Measurements from ENCODE around the gene TMEM25. TPM values are rescaled to one million over a fixed set of nuclear protein-coding genes. Genes with fewer than 3 reads are reported as not detected.
"Not testable (repeated sequence)": the region's sequence is repeated elsewhere in the genome, so short reads cannot be mapped to it uniquely, and the experiment has no call there.

TMEM25 gene
- total RNA-seq, 1 donor from 2014 or later: 16.1 TPM

- peaks cover 6% of the 10 kb centered on the region for H3K27me3 Mint-ChIP-seq (ENCODE audit: unreplicated experiment)
- no peak overlapping the region for H3K27ac Mint-ChIP-seq (ENCODE audit: unreplicated experiment)
- H3K4me1 Mint-ChIP-seq (ENCODE audit: unreplicated experiment): peaks cover 21% of the 10 kb centered on the region
- DNase-seq (ENCODE audit: low spot score): no peak
- peaks cover 4% of the 10 kb centered on the region for H3K36me3 Mint-ChIP-seq (ENCODE audit: low read depth, unreplicated experiment)
- no peak overlapping the region for H3K4me3 Mint-ChIP-seq (ENCODE audit: unreplicated experiment)
- TF ChIP-seq, protein P1, sequence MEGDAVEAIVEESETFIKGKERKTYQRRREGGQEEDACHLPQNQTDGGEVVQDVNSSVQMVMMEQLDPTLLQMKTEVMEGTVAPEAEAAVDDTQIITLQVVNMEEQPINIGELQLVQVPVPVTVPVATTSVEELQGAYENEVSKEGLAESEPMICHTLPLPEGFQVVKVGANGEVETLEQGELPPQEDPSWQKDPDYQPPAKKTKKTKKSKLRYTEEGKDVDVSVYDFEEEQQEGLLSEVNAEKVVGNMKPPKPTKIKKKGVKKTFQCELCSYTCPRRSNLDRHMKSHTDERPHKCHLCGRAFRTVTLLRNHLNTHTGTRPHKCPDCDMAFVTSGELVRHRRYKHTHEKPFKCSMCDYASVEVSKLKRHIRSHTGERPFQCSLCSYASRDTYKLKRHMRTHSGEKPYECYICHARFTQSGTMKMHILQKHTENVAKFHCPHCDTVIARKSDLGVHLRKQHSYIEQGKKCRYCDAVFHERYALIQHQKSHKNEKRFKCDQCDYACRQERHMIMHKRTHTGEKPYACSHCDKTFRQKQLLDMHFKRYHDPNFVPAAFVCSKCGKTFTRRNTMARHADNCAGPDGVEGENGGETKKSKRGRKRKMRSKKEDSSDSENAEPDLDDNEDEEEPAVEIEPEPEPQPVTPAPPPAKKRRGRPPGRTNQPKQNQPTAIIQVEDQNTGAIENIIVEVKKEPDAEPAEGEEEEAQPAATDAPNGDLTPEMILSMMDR (IDR thresholded peaks at IDR 0.05; ENCODE audit: unreplicated experiment): no peak
- H3K9me3 Mint-ChIP-seq (ENCODE audit: unreplicated experiment): no peaks in the 10 kb centered on the region
These were observed 43.6 kb downstream of the TMEM25 start for GRCh38 chr11:118574636-118575035.

- H3K4me3 Mint-ChIP-seq (ENCODE audit: unreplicated experiment); H3K27ac Mint-ChIP-seq (ENCODE audit: unreplicated experiment); H3K36me3 Mint-ChIP-seq (ENCODE audit: low read depth, unreplicated experiment); H3K27me3 Mint-ChIP-seq (ENCODE audit: unreplicated experiment); H3K9me3 Mint-ChIP-seq (ENCODE audit: unreplicated experiment); DNase-seq (ENCODE audit: low spot score): not testable (repeated sequence)
- peaks cover 25% of the 10 kb centered on the region for H3K4me1 Mint-ChIP-seq (ENCODE audit: unreplicated experiment)
These were observed 47.0 kb downstream of the TMEM25 start for GRCh38 chr11:118577995-118578394.

- DNase-seq (ENCODE audit: low spot score): peak; percentile 23
- Mint-ChIP-seq H3K4me1 (ENCODE audit: unreplicated experiment) (peaks cover 13% of the 10 kb centered on the region), H3K36me3 (ENCODE audit: low read depth, unreplicated experiment) (peaks cover 30% of the 10 kb centered on the region), H3K27ac (ENCODE audit: unreplicated experiment) (peak overlapping the region; percentile 95), H3K9me3 (ENCODE audit: unreplicated experiment) (no peaks in the 10 kb centered on the region), H3K27me3 (ENCODE audit: unreplicated experiment) (peaks cover 2% of the 10 kb centered on the region), H3K4me3 (ENCODE audit: unreplicated experiment) (peak overlapping the region; percentile 25)
- TF ChIP-seq, protein P1 (IDR thresholded peaks at IDR 0.05; ENCODE audit: unreplicated experiment): no peak
These were observed 50.1 kb downstream of the TMEM25 start for GRCh38 chr11:118581057-118581456.

Other genes with a start within 250 kb of the TMEM25 start
- not detected for gene CD3E, start 226.5 kb upstream of the TMEM25 start, total RNA-seq (ENCODE audit: unreplicated experiment)
- gene CD3D, start 188.5 kb upstream of the TMEM25 start, total RNA-seq (ENCODE audit: unreplicated experiment): not detected
- not detected for gene CD3G, start 186.8 kb upstream of the TMEM25 start, total RNA-seq (ENCODE audit: unreplicated experiment)
- 32.0 TPM for gene UBE4A, start 171.6 kb upstream of the TMEM25 start, total RNA-seq (ENCODE audit: unreplicated experiment)
- gene ATP5MG, start 129.6 kb upstream of the TMEM25 start, total RNA-seq (ENCODE audit: unreplicated experiment): 280 TPM
- gene KMT2A, start 94.7 kb upstream of the TMEM25 start, total RNA-seq (ENCODE audit: unreplicated experiment): 104 TPM
- gene TTC36, start 3.7 kb upstream of the TMEM25 start, total RNA-seq (ENCODE audit: unreplicated experiment): 0.56 TPM
- 19.7 TPM for gene IFT46, start 34.7 kb downstream of the TMEM25 start, total RNA-seq (ENCODE audit: unreplicated experiment)
- 145 TPM for gene ARCN1, start 41.2 kb downstream of the TMEM25 start, total RNA-seq (ENCODE audit: unreplicated experiment)
- gene PHLDB1, start 76.4 kb downstream of the TMEM25 start, total RNA-seq (ENCODE audit: unreplicated experiment): 45.4 TPM
- gene TREH, start 148.5 kb downstream of the TMEM25 start, total RNA-seq (ENCODE audit: unreplicated experiment): not detected

Data from endothelial cell (in vitro differentiated cells).